ENCODE measurements around the gene BAZ1A.

GRCh38 chr14:34750670-34751069, 124.5 kb downstream of the BAZ1A start:
- TF ChIP-seq CTCF (IDR thresholded peaks at IDR 0.05) (no peak), POLR2A (IDR thresholded peaks at IDR 0.05) (no peak)
